ENCODE measurements around the gene GUCY2D. TPM values are rescaled to one million over a fixed set of nuclear protein-coding genes. Genes with fewer than 3 reads are reported as not detected.

GUCY2D gene
- total RNA-seq, 1 donor from 2014 or later = not detected

DNA sequence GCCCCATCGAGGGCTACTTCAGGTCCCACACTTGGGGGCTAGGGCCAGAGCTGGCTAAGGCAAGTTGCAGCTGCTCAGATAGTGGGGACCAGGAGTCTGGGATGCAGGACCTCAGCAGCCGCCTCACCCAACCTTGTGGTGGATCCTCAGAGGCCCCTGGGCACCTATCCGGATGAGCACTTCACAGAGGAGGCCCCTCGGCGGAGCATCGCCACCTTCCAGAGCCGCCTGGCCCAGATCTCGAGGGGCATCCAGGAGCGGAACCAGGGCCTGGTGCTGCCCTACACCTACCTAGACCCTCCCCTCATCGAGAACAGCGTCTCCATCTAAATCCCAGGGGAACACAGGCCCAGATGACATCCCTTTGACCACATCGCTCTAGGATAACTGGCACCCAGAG is 45.8 kb downstream of the GUCY2D start:
- intact Hi-C loops (cut with DNase I) = no loop called here
- TF ChIP-seq POLR2A (IDR thresholded peaks at IDR 0.05) (no peak), POLR2AphosphoS5 (IDR thresholded peaks at IDR 0.05; ENCODE audit: insufficient read depth in 1 of 2, low read depth in 1 of 2) (no peak)
- TF ChIP-seq, protein P1, sequence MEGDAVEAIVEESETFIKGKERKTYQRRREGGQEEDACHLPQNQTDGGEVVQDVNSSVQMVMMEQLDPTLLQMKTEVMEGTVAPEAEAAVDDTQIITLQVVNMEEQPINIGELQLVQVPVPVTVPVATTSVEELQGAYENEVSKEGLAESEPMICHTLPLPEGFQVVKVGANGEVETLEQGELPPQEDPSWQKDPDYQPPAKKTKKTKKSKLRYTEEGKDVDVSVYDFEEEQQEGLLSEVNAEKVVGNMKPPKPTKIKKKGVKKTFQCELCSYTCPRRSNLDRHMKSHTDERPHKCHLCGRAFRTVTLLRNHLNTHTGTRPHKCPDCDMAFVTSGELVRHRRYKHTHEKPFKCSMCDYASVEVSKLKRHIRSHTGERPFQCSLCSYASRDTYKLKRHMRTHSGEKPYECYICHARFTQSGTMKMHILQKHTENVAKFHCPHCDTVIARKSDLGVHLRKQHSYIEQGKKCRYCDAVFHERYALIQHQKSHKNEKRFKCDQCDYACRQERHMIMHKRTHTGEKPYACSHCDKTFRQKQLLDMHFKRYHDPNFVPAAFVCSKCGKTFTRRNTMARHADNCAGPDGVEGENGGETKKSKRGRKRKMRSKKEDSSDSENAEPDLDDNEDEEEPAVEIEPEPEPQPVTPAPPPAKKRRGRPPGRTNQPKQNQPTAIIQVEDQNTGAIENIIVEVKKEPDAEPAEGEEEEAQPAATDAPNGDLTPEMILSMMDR (IDR thresholded peaks at IDR 0.05) = no peak
- DNase-seq (ENCODE audit: extremely low spot score in 2 of 2) = no peak
- Histone ChIP-seq H3K4me3 (no peak overlapping the region), H3K9me3 (no peaks in the 10 kb centered on the region), H3K27me3 (no peaks in the 10 kb centered on the region), H3K4me1 (no peaks in the 10 kb centered on the region), H3K36me3 (no peaks in the 10 kb centered on the region), H3K27ac (no peak overlapping the region)

- Histone ChIP-seq H3K4me1 (no peaks in the 10 kb centered on the region), H3K27me3 (no peaks in the 10 kb centered on the region), H3K9me3 (no peaks in the 10 kb centered on the region), H3K27ac (no peak overlapping the region), H3K36me3 (no peaks in the 10 kb centered on the region), H3K4me3 (no peak overlapping the region)
- no peak for DNase-seq (ENCODE audit: extremely low spot score in 2 of 2)
- intact Hi-C loops (cut with DNase I) = no loop called here
- TF ChIP-seq, protein P1 (IDR thresholded peaks at IDR 0.05) = no peak
- TF ChIP-seq POLR2A (IDR thresholded peaks at IDR 0.05) = no peak
- no peak for TF ChIP-seq POLR2AphosphoS5 (IDR thresholded peaks at IDR 0.05; ENCODE audit: insufficient read depth in 1 of 2, low read depth in 1 of 2)
These were observed 46.3 kb downstream of the GUCY2D start for GRCh38 chr17:8048736-8049135.

DNA sequence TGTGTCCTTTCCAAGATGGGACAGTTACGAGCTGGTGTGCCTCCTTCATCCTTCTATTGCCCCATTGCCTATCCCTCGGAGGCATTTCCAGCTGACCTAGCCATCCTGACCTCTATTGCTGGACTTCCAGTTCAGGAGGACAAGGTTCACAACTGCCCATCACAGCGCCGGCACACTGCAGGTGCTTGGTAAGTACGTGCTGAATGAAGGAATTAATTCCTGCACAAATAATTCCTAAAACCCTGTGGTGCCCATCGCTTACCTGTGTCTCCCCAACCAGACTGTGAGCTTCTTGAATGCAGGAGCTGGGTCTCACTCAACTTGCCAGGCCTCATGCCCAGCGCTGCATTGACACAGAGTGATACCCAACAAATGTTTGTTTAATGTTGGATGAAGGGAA is 49.4 kb downstream of the GUCY2D start:
- peaks cover 4% of the 10 kb centered on the region for H3K27me3 ChIP-seq
- H3K4me1 ChIP-seq = no peaks in the 10 kb centered on the region
- intact Hi-C loops (cut with DNase I) = no loop called here

GRCh38 chr17:8052256-8053252 is 50.1 kb downstream of the GUCY2D start:
- TF ChIP-seq POLR2AphosphoS5 (IDR thresholded peaks at IDR 0.05; ENCODE audit: insufficient read depth in 1 of 2, low read depth in 1 of 2) (no peak), POLR2A (IDR thresholded peaks at IDR 0.05) (no peak)
- TF ChIP-seq, protein P1 (IDR thresholded peaks at IDR 0.05) = no peak
- intact Hi-C loops (cut with DNase I) = no loop called here
- no peak for DNase-seq (ENCODE audit: extremely low spot score in 2 of 2)

More for the DNA sequence above, 49.4 kb downstream of the GUCY2D start:
- Histone ChIP-seq H3K4me3 (no peak overlapping the region), H3K9me3 (no peaks in the 10 kb centered on the region), H3K27ac (no peak overlapping the region), H3K36me3 (no peaks in the 10 kb centered on the region)
- no peak for DNase-seq (ENCODE audit: extremely low spot score in 2 of 2)
- TF ChIP-seq, protein P1 (IDR thresholded peaks at IDR 0.05) = no peak
- no peak for TF ChIP-seq POLR2A (IDR thresholded peaks at IDR 0.05)
- no peak for TF ChIP-seq POLR2AphosphoS5 (IDR thresholded peaks at IDR 0.05; ENCODE audit: insufficient read depth in 1 of 2, low read depth in 1 of 2)

GRCh38 chr17:8053600-8053999 is 51.2 kb downstream of the GUCY2D start:
- Histone ChIP-seq H3K9me3 (no peaks in the 10 kb centered on the region), H3K27ac (no peak overlapping the region), H3K4me3 (no peak overlapping the region), H3K36me3 (no peaks in the 10 kb centered on the region), H3K4me1 (peaks cover 8% of the 10 kb centered on the region), H3K27me3 (peaks cover 4% of the 10 kb centered on the region)
- TF ChIP-seq, protein P1 (IDR thresholded peaks at IDR 0.05) = no peak
- DNase-seq (ENCODE audit: extremely low spot score in 2 of 2) = no peak
- intact Hi-C loops (cut with DNase I) = no loop called here

More at GRCh38 chr17:8052256-8053252, 50.1 kb downstream of the GUCY2D start:
- no peaks in the 10 kb centered on the region for H3K9me3 ChIP-seq
- H3K27ac ChIP-seq = no peak overlapping the region
- H3K27me3 ChIP-seq = peaks cover 4% of the 10 kb centered on the region
- H3K36me3 ChIP-seq = no peaks in the 10 kb centered on the region
- H3K4me1 ChIP-seq = peaks cover 4% of the 10 kb centered on the region
- no peak overlapping the region for H3K4me3 ChIP-seq
